PC-9 (cell line): Measurements from ENCODE around the gene PEA15.

ENCODE experiments used
- EZH2 ChIP-seq: fragments of 200-600 bp; sonication (generic); IDR thresholded peaks from 2 replicates; pipeline ENCODE4 v1.8.0; 2017; ENCODE audit warnings: antibody characterized with exemption, low read depth
- TF ChIP-seq, protein P1 (sequence below): fragments of 200-600 bp; sonication (generic); conservative IDR thresholded peaks from 2 replicates; pipeline ENCODE4 v1.6.1; 2017; ENCODE audit warnings: mixed run types, antibody characterized with exemption, mild to moderate bottlenecking, moderate library complexity

DNA sequence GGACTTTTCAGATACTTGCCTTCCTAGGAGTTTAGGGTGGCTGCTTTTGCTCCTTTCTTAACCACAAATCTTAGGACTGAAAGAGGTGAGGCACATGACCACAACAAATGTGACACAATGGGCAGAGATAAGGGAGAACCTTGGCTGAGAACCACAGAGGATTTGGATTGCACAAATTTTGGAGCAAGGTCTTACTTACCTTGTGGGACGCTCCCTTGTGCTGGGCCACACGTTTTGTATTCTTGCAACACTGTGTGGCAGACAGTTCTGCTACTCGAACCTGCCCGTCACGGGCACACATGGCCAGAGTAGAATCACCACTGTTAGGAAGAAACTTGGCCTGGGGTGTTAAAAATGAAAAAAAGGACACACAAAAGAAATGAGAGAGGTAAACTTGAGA, 33.2 kb downstream of the PEA15 start:
- TF ChIP-seq, protein P1, sequence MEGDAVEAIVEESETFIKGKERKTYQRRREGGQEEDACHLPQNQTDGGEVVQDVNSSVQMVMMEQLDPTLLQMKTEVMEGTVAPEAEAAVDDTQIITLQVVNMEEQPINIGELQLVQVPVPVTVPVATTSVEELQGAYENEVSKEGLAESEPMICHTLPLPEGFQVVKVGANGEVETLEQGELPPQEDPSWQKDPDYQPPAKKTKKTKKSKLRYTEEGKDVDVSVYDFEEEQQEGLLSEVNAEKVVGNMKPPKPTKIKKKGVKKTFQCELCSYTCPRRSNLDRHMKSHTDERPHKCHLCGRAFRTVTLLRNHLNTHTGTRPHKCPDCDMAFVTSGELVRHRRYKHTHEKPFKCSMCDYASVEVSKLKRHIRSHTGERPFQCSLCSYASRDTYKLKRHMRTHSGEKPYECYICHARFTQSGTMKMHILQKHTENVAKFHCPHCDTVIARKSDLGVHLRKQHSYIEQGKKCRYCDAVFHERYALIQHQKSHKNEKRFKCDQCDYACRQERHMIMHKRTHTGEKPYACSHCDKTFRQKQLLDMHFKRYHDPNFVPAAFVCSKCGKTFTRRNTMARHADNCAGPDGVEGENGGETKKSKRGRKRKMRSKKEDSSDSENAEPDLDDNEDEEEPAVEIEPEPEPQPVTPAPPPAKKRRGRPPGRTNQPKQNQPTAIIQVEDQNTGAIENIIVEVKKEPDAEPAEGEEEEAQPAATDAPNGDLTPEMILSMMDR: no peak
- no peak for TF ChIP-seq EZH2
